Smooth muscle cell (in vitro differentiated cells): ENCODE measurements around the gene CIDEC. TPM values are rescaled to one million over a fixed set of nuclear protein-coding genes. Genes with fewer than 3 reads are reported as not detected.

ENCODE experiments used
- DNase-seq: peaks from one replicate; lab custom pipeline; 2025; ENCODE audit not compliant: unreplicated experiment; lab: John Stamatoyannopoulos, UW
- H2AFZ ChIP-seq: fragments of 200-600 bp; sonication (generic); 2 replicates; pipeline ENCODE4 v1.6.0; 2016; ENCODE audit warnings: antibody characterized with exemption, low read depth, mild to moderate bottlenecking
- H3F3A ChIP-seq: fragments of 200-600 bp; sonication (generic); 2 replicates; pipeline ENCODE4 v1.6.0; 2017; ENCODE audit warnings: antibody characterized with exemption, low read depth
- H3K27ac ChIP-seq: fragments of 200-600 bp; sonication (generic); 2 replicates; pipeline ENCODE4 v1.5.1; 2016; ENCODE audit warnings: low read depth, mild to moderate bottlenecking
- H3K27me3 ChIP-seq: fragments of 200-600 bp; sonication (generic); 2 replicates; pipeline ENCODE4 v1.6.1; 2016; ENCODE audit warnings: low read depth, mild to moderate bottlenecking
- H3K36me3 ChIP-seq: fragments of 200-600 bp; sonication (generic); 2 replicates; pipeline ENCODE4 v1.5.1; 2016; ENCODE audit warnings: low read depth
- H3K4me1 ChIP-seq: fragments of 200-600 bp; sonication (generic); 2 replicates; pipeline ENCODE4 v1.5.1; 2016; ENCODE audit warnings: low read depth
- H3K4me2 ChIP-seq: fragments of 200-600 bp; sonication (generic); 2 replicates; pipeline ENCODE4 v1.6.0; 2016; ENCODE audit warnings: mild to moderate bottlenecking
- H3K4me3 ChIP-seq: fragments of 200-600 bp; sonication (generic); 2 replicates; pipeline ENCODE4 v1.5.1; 2016; ENCODE audit warnings: mild to moderate bottlenecking
- H3K79me2 ChIP-seq: fragments of 200-600 bp; sonication (generic); 2 replicates; pipeline ENCODE4 v1.6.0; 2016; ENCODE audit warnings: low read depth, mild to moderate bottlenecking
- H3K9ac ChIP-seq: fragments of 200-600 bp; sonication (generic); 2 replicates; pipeline ENCODE4 v1.6.0; 2016; ENCODE audit warnings: low read depth
- H3K9me3 ChIP-seq: fragments of 200-600 bp; sonication (generic); replicated peaks from 2 replicates; pipeline ENCODE4 v1.5.1; 2016; ENCODE audit warnings: low read depth
- H4K20me1 ChIP-seq: fragments of 200-600 bp; sonication (generic); 2 replicates; pipeline ENCODE4 v1.6.0; 2016; ENCODE audit warnings: low read depth
- WGBS: methylation state at CpG from one replicate; pipeline ENCODE4 v1.1.7; 2016; ENCODE audit warnings: low lambda C conversion rate; 5-methylcytosine and 5-hydroxymethylcytosine counted together
- polyA plus RNA-seq: library from polyadenylated mRNA; unstranded; fragments of >200 nt; fragmentation: Nextera tagmentation; extraction: Ambion mirVana; gene quantifications from 2 replicates; pipeline ENCODE4 v1.2.1, GENCODE V29; 2016
- total RNA-seq: library from RNA; depleted of rRNA; stranded (reverse); fragments of >200 nt; gene quantifications from 2 replicates; pipeline ENCODE4 v1.2.3, GENCODE V29; 2014
- TF ChIP-seq, protein P1 (sequence below): fragments of 200-600 bp; sonication (generic); IDR thresholded peaks from 2 replicates; pipeline ENCODE4 v1.5.1; 2017; ENCODE audit warnings: borderline replicate concordance, mild to moderate bottlenecking, antibody characterized with exemption; ENCODE audit not compliant: insufficient read depth, poor library complexity, severe bottlenecking

CIDEC gene
- total and polyA plus RNA-seq, 2 experiments from 2014 or later, result not detected

- TF ChIP-seq, protein P1, sequence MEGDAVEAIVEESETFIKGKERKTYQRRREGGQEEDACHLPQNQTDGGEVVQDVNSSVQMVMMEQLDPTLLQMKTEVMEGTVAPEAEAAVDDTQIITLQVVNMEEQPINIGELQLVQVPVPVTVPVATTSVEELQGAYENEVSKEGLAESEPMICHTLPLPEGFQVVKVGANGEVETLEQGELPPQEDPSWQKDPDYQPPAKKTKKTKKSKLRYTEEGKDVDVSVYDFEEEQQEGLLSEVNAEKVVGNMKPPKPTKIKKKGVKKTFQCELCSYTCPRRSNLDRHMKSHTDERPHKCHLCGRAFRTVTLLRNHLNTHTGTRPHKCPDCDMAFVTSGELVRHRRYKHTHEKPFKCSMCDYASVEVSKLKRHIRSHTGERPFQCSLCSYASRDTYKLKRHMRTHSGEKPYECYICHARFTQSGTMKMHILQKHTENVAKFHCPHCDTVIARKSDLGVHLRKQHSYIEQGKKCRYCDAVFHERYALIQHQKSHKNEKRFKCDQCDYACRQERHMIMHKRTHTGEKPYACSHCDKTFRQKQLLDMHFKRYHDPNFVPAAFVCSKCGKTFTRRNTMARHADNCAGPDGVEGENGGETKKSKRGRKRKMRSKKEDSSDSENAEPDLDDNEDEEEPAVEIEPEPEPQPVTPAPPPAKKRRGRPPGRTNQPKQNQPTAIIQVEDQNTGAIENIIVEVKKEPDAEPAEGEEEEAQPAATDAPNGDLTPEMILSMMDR, result no peak
- no peaks in the 10 kb centered on the region for H3K9me3 ChIP-seq
- H4K20me1 ChIP-seq, result no peaks in the 10 kb centered on the region
- H3K4me2 ChIP-seq, result peak overlapping the region; percentile 74
- peaks cover 6% of the 10 kb centered on the region for H3K4me1 ChIP-seq
- peak overlapping the region; percentile 51 for H3K9ac ChIP-seq
- DNase-seq, result no peak
- peak overlapping the region; percentile 96 for H3K27ac ChIP-seq
- H3K79me2 ChIP-seq, result no peaks in the 10 kb centered on the region
- H2AFZ ChIP-seq, result no peak overlapping the region
- 5% methylated on average over 11 of the region's 11 CpGs for WGBS
- no peaks in the 10 kb centered on the region for H3K36me3 ChIP-seq
- H3K27me3 ChIP-seq, result no peaks in the 10 kb centered on the region
- H3F3A ChIP-seq, result peaks cover 20% of the 10 kb centered on the region
- H3K4me3 ChIP-seq, result no peak overlapping the region
Observed at GRCh38 chr3:9884555-9885165, 4.6 kb upstream of the CIDEC start.

- H2AFZ ChIP-seq, result no peak overlapping the region
- H3K79me2 ChIP-seq, result no peaks in the 10 kb centered on the region
- no peaks in the 10 kb centered on the region for H3K27me3 ChIP-seq
- TF ChIP-seq, protein P1, result no peak
- peaks cover 6% of the 10 kb centered on the region for H3K4me1 ChIP-seq
- no peak for DNase-seq
- peaks cover 20% of the 10 kb centered on the region for H3F3A ChIP-seq
- H3K9me3 ChIP-seq, result no peaks in the 10 kb centered on the region
- H3K36me3 ChIP-seq, result no peaks in the 10 kb centered on the region
- WGBS, result 22% methylated on average over 7 of the region's 7 CpGs
- peak overlapping the region; percentile 96 for H3K27ac ChIP-seq
- H3K4me2 ChIP-seq, result peak overlapping the region; percentile 74
- H3K4me3 ChIP-seq, result no peak overlapping the region
- no peaks in the 10 kb centered on the region for H4K20me1 ChIP-seq
- H3K9ac ChIP-seq, result peak overlapping the region; percentile 51
Observed at GRCh38 chr3:9883706-9884554, 3.9 kb upstream of the CIDEC start.

DNA sequence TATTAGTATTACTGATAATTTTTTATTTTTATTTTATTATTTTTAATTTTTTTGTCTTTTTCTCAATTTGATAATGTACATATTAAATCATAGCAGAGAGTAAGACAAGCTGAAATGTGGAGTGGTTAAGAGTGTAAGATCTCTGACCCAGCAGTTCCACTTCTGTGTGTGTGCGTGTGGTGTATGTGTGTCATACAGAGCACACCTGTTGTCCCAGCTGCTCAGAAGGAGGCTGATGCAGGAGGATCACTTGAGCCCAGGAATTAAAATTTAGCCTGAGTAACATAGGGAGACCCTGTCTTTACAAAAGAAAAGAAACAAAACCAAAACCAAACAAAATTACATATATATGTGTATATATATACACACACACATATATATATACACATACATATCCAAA is 1.4 kb upstream of the CIDEC start:
- Histone ChIP-seq H3K9me3 (no peaks in the 10 kb centered on the region), H3K79me2 (no peaks in the 10 kb centered on the region), H3K4me1 (peaks cover 6% of the 10 kb centered on the region), H3K27me3 (no peaks in the 10 kb centered on the region), H3K27ac (no peak overlapping the region), H3K4me2 (no peak overlapping the region), H3K9ac (no peak overlapping the region), H3K36me3 (no peaks in the 10 kb centered on the region), H2AFZ (no peak overlapping the region), H4K20me1 (no peaks in the 10 kb centered on the region), H3F3A (peaks cover 20% of the 10 kb centered on the region), H3K4me3 (no peak overlapping the region)
- TF ChIP-seq, protein P1, result no peak
- 93% methylated on average over 1 of the region's 1 CpG for WGBS
- DNase-seq, result no peak

GRCh38 chr3:9878700-9879099 is 1.4 kb downstream of the CIDEC start:
- H3K4me2 ChIP-seq, result no peak overlapping the region
- no peaks in the 10 kb centered on the region for H3K9me3 ChIP-seq
- DNase-seq, result no peak
- H3F3A ChIP-seq, result peaks cover 3% of the 10 kb centered on the region
- H3K4me3 ChIP-seq, result no peak overlapping the region
- H3K36me3 ChIP-seq, result no peaks in the 10 kb centered on the region
- H3K27me3 ChIP-seq, result no peaks in the 10 kb centered on the region
- H4K20me1 ChIP-seq, result no peaks in the 10 kb centered on the region
- WGBS, result 88% methylated on average over 5 of the region's 5 CpGs
- TF ChIP-seq, protein P1, result no peak
- no peak overlapping the region for H2AFZ ChIP-seq
- no peak overlapping the region for H3K9ac ChIP-seq
- H3K79me2 ChIP-seq, result no peaks in the 10 kb centered on the region
- H3K4me1 ChIP-seq, result peaks cover 2% of the 10 kb centered on the region
- no peak overlapping the region for H3K27ac ChIP-seq
